Suprapubic skin (tissue), 4 donors: ENCODE results near the gene NCAM1.

Experiments
- POLR2A ChIP-seq, 2 donors: fragments of 450-650 bp; IDR thresholded peaks; one replicate each; pipeline ENCODE4 v1.6.1; 2017; ENCODE audit warnings: antibody characterized with exemption in 2 of 2, mild to moderate bottlenecking in 2 of 2, moderate library complexity in 2 of 2
- POLR2AphosphoS5 ChIP-seq, 3 donors: sonication (generic); formaldehyde crosslinking; IDR thresholded peaks; one replicate each; pipeline ENCODE4 v1.6.1; 2017; ENCODE audit warnings: antibody characterized with exemption in 3 of 3
- TF ChIP-seq, protein P1 (sequence below), 2 donors: fragments of 200-600 bp in 1 of 2; fragments of 450-650 bp in 1 of 2; sonication (generic) in 1 of 2; IDR thresholded peaks; one replicate each; pipeline ENCODE4 v1.5.1; 2016 to 2019; ENCODE audit warnings: antibody characterized with exemption in 2 of 2, mild to moderate bottlenecking in 1 of 2, moderate library complexity in 1 of 2

DNA sequence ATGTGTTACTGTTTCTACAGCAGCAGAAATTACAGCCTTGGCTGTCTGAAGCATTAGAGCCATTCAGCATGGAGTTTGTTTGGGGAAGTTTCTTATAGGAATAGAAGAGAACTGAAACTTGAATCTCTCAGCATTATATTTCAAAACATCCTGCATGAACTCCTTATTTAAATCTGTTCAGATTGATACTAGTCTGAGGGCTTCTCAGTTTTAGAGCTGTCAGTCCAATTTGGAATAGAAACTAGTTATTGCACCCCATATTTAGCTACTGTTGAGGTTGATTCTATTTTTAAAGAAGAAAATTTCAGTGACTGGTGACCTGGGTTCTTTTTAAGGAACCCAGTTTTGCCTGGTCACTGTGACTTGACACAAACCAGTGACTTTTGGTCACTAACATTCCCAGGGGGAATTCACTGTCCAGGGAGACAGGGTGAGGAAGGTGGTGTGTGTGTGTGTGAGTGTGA is 227.2 kb downstream of the NCAM1 start:
- TF ChIP-seq POLR2A (IDR thresholded peaks at IDR 0.05) = no peak
- TF ChIP-seq, protein P1, sequence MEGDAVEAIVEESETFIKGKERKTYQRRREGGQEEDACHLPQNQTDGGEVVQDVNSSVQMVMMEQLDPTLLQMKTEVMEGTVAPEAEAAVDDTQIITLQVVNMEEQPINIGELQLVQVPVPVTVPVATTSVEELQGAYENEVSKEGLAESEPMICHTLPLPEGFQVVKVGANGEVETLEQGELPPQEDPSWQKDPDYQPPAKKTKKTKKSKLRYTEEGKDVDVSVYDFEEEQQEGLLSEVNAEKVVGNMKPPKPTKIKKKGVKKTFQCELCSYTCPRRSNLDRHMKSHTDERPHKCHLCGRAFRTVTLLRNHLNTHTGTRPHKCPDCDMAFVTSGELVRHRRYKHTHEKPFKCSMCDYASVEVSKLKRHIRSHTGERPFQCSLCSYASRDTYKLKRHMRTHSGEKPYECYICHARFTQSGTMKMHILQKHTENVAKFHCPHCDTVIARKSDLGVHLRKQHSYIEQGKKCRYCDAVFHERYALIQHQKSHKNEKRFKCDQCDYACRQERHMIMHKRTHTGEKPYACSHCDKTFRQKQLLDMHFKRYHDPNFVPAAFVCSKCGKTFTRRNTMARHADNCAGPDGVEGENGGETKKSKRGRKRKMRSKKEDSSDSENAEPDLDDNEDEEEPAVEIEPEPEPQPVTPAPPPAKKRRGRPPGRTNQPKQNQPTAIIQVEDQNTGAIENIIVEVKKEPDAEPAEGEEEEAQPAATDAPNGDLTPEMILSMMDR (IDR thresholded peaks at IDR 0.05) = no peak
- no peak for TF ChIP-seq POLR2AphosphoS5 (IDR thresholded peaks at IDR 0.05)
